Inferior parietal cortex (tissue), 1 donor: ENCODE measurements around the gene ELAVL3.
"Not testable (repeated sequence)": the region's sequence is repeated elsewhere in the genome, so short reads cannot be mapped to it uniquely, and the experiment has no call there.

Experiments
- DNase-seq: peaks from one replicate; pipeline ENCODE4 v3.0.0-alpha.2; 2016; ENCODE audit errors: extremely low spot score

ELAVL3 gene

DNA sequence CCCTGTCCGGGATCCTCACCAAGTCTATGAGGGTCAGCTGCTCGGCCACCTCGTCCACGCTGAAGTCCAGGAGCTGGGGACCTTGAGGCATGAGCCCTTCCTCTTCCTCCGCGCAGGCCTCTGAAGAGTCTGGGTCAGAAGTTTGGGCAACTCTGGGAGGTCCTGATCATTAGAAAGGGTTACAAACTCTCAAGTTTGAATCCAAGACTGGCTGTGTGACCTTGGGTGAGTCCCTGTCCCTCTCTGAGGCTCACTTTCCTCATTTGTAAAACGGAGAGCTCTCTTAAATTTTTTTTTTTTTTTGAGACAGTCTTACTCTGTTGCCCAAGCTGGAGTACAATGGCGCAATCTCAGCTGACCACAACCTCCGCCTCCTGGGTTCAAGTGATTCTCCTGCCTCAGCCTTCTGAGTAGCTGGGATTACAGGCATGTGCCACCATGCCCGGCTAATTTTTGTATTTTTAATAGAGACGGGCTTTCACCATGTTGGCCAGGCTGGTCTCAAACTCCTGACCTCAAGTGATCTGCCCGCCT lies 74.1 kb downstream of the ELAVL3 start:
- not testable (repeated sequence) for DNase-seq

DNA sequence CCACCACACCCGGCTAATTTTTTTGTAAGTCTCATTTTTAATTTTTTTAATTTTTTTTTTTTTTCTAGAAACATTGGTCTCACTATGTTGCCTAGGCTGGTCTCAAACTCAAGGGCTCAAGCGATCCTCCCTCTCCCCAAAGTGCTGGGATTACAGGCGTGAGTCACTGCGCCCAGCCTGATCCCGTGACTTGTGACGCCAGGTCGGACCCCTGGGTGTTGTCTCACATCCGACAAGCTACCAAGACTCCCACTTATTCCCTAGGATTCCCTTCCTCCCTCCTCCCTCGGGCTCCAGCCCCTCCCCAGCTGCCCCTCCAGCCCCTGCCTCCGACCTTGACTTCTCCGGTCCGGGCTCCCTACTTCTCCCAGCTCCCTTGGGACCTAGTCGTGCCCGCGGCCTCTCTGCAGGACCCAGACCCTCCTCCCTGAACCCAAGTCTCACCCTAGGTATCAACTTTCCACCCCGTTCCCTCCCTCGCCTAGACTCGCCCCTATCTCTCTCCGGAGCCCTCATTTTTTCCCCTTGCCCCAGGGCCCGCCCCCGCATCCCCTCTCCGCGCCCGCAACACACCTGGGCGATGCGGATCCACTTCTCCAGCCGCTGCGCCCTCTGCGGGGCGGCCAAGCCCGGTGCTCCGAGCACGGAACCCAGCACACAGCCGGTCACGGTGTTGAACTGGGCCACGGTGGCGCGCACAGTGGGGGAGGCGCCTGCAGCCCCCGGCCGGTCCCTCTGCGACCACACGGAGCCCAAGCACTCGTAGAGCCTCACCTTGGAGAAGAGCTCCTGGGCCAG lies 74.8 kb downstream of the ELAVL3 start:
- no peak for DNase-seq

DNA sequence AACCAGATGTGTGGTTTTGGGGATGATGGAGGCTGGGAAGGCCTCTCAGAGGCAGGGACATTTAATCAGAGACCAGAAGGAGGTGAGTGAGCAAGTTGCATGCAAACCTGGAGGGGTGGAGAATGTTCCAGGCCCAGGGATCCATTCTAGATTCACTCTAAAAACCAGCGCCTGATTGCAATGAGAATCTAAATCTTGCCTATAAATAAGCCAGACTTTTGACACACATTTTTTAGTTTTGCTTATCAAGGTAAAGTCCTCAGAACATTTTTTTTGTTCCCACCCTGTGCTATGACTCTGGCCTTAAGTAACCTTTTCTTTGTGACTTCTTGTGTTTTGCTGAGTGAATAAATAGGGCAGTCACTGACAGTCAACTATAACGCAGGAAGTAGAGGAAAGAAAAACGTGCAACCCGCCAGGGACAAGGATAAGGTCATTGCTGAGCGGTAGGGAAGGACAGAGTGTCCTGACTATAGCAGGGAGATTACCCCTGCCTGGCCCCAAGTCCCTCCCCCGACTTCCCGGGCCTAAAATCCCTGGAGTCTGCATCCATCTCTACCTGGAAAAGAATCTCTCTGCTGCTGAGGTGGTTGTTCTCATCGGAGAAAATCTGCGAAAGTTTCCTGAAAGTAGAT lies 76.1 kb downstream of the ELAVL3 start:
- DNase-seq, result no peak

DNA sequence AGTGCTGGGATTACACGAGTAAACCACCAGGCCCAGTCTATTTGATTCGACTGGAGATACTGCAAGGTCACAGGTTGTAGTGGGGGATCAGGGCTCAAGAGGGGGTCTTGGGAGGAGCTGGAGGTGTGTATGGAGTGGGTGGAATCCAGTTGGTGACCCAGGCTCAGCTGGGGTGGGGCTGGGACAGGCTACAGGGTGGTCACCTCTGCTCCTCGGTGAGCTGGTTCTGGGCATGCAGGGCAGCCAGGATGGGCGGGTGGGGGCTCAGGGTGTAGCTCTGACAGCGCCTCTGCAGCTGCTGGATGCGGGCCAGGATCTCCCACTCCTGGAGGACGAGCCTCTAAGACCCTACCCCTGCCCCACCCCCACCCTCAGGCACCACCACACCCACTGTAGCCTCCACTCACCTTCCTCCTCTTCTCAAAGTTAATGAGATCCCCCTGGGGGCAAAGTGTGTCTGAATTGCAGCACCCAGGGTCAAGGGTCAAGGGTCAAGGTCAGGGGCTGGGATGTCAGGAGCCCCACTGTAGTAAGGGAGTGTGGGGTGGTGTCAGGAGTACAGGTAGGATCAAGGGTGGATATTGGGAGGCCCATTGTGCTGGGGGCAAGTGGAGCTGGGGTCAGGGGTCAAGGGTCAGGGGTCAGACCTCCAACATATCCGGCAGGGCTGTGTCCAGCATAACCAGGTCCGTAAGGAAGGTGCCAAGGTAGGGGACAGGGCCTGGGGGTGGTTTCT lies 78.9 kb downstream of the ELAVL3 start:
- no peak for DNase-seq
